MG63 (cell line): ENCODE results near the gene FAM13A. TPM values are rescaled to one million over a fixed set of nuclear protein-coding genes. Genes with fewer than 3 reads are reported as not detected.

Experiments
- DNase-seq: peaks from one replicate; pipeline ENCODE4 v3.0.0-alpha.2; 2020
- H3K27me3 ChIP-seq: fragments of 250-450 bp; sonication (Bioruptor Pico); 2 replicates; pipeline ENCODE4 v1.5.1; 2020; ENCODE audit warnings: mild to moderate bottlenecking, moderate library complexity
- H3K36me3 ChIP-seq: fragments of 250-450 bp; sonication (Bioruptor Pico); 2 replicates; pipeline ENCODE4 v1.5.1; 2020; ENCODE audit warnings: mild to moderate bottlenecking, moderate library complexity
- H3K4me3 ChIP-seq: fragments of 250-450 bp; sonication (Bioruptor Pico); 2 replicates; pipeline ENCODE4 v1.5.1; 2020; ENCODE audit warnings: mild to moderate bottlenecking, moderate library complexity
- H3K9me3 ChIP-seq: fragments of 250-450 bp; sonication (Bioruptor Pico); 2 replicates; pipeline ENCODE4 v1.5.1; 2020; ENCODE audit warnings: mild to moderate bottlenecking, moderate library complexity
- total RNA-seq: library from RNA; depleted of rRNA; stranded (reverse); fragments of >200 nt; shearing (Covaris generic); gene quantifications from 2 replicates; pipeline ENCODE4 v1.2.3, GENCODE V29; 2014; ENCODE audit warnings: low replicate concordance

Gene FAM13A
- total RNA-seq, 1 experiment from 2014 or later: 6.4 TPM

DNA sequence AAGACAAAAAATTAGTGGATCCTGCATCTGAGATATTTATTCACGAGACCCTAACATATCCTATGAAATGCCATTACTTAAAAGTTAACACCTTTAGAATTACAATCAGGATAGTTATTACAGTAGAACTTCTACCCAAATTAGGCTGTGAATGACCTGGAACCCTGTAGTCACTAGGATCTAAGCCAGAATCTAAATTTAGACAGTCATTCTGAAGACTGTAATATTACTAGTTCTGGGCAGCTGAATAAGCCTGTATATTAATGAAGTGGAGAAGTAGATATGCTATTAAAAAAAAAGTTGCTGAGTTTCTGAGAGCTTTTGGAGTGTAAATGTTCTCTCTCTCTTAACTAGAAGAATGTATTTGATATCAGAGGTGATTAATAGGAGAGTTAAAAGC, 67.0 kb downstream of the FAM13A start:
- Histone ChIP-seq H3K9me3 (no peaks in the 10 kb centered on the region), H3K27me3 (no peaks in the 10 kb centered on the region), H3K4me3 (no peak overlapping the region), H3K36me3 (no peaks in the 10 kb centered on the region)
- no peak for DNase-seq

DNA sequence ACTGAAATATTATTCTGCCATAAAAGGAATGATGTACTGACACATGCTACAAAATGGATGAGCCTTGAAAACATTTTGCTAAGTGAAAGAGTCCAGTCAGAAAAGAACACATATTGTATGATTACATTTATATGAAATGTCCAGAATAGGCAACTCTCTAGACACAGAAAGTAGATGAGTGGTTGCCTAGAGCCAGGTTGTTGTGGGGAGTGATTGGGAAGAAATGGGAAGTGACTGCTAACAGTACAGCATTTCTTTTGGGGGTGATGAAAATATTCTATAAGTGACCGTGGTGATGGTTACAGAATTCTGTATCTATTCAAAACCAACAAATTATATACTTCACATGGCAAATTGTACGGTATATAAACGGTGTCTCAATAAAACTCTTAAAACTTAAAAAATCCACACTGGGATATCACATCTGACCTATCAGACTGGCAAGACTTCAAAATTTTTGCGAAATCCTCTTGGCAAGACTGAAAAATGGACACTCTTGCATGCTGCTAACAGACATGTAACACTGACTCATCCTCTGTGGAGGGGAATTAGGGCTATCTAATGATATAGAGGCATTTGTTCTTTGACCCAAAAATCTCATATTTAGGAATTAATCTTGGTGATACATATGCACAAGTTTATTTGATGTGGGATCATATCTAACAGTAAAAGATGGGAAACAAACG, 71.8 kb downstream of the FAM13A start:
- DNase-seq: peak; percentile 14
- Histone ChIP-seq H3K4me3 (no peak overlapping the region), H3K9me3 (no peaks in the 10 kb centered on the region), H3K27me3 (no peaks in the 10 kb centered on the region), H3K36me3 (no peaks in the 10 kb centered on the region)

DNA sequence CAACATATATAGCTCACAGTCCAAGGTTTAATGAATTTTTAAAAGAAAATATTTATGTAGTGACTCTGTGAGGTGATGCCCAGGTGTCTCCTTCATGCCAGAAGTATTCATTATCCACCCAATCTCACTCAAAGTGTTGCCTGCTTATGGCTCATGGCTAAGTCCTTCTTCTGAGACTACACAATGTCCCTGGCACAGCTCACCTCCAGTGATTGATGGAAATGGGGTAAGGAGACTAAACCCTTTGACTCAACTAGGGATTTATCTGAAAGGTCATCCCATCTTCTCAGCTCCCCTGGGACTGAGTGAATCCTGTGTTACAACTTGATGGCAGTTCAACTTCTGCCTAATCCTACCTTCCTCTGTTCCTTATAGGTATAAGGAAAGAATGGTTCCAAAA, 74.2 kb downstream of the FAM13A start:
- H3K27me3 ChIP-seq: no peaks in the 10 kb centered on the region
- H3K4me3 ChIP-seq: no peak overlapping the region
- H3K9me3 ChIP-seq: no peaks in the 10 kb centered on the region
- no peak for DNase-seq
- no peaks in the 10 kb centered on the region for H3K36me3 ChIP-seq

DNA sequence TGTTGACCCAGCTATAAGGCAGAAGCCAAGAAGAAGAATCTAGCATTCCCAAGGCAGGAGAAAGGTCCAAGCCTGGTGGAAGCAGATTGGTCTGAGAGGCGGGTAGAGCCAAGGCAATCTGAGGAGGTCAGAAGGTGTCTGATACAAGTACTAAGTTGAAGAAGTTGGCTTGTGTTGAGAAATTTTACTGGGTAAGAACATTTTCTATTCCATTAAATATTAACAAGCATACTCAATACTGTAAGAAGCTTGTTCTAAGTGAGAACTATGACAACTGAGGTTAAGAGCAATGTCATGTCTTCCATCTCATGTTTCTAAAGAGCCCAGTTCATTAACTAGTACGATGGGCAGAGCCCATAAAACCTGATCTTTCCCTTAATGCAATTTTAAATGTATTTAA, 75.0 kb downstream of the FAM13A start:
- H3K4me3 ChIP-seq: no peak overlapping the region
- no peaks in the 10 kb centered on the region for H3K9me3 ChIP-seq
- H3K36me3 ChIP-seq: no peaks in the 10 kb centered on the region
- no peak for DNase-seq
- H3K27me3 ChIP-seq: no peaks in the 10 kb centered on the region

DNA sequence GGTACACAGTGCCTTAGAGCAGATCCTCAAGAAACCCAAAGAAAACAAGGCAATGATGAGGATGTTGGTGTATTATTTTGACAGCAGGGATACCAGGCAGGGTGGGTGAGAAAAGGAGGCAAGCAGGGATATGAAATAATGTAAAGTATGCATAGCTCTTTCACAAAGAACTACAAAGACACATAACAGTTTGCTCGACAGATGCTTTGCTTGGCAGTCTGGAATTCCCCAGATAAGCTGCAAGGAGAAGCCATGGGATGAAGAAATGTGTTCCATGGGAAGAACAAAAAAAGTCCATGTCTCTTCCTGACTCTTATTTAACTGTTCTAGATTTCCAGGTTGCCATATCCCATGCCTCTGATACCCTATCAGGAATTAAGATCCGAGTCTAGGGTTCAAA, 75.4 kb downstream of the FAM13A start:
- DNase-seq: no peak
- Histone ChIP-seq H3K27me3 (no peaks in the 10 kb centered on the region), H3K9me3 (no peaks in the 10 kb centered on the region), H3K36me3 (no peaks in the 10 kb centered on the region), H3K4me3 (no peak overlapping the region)

GRCh38 chr4:88979276-88979675, 77.7 kb downstream of the FAM13A start:
- H3K36me3 ChIP-seq: no peaks in the 10 kb centered on the region
- H3K9me3 ChIP-seq: no peaks in the 10 kb centered on the region
- no peak for DNase-seq
- H3K4me3 ChIP-seq: no peak overlapping the region
- H3K27me3 ChIP-seq: no peaks in the 10 kb centered on the region

DNA sequence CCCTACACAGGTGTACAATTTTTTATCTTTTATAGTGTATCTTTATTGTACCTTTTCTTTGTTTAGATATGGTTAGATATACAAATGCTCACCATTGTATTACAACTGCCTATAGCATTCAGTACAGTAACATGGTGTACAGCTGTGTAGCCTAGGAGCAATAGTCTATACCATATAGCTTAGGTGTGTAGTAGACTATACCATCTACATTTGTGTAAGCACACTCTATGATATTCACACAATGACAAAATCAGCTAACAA, 80.3 kb downstream of the FAM13A start:
- no peaks in the 10 kb centered on the region for H3K36me3 ChIP-seq
- no peaks in the 10 kb centered on the region for H3K9me3 ChIP-seq
- H3K4me3 ChIP-seq: no peak overlapping the region
- no peaks in the 10 kb centered on the region for H3K27me3 ChIP-seq
- no peak for DNase-seq

DNA sequence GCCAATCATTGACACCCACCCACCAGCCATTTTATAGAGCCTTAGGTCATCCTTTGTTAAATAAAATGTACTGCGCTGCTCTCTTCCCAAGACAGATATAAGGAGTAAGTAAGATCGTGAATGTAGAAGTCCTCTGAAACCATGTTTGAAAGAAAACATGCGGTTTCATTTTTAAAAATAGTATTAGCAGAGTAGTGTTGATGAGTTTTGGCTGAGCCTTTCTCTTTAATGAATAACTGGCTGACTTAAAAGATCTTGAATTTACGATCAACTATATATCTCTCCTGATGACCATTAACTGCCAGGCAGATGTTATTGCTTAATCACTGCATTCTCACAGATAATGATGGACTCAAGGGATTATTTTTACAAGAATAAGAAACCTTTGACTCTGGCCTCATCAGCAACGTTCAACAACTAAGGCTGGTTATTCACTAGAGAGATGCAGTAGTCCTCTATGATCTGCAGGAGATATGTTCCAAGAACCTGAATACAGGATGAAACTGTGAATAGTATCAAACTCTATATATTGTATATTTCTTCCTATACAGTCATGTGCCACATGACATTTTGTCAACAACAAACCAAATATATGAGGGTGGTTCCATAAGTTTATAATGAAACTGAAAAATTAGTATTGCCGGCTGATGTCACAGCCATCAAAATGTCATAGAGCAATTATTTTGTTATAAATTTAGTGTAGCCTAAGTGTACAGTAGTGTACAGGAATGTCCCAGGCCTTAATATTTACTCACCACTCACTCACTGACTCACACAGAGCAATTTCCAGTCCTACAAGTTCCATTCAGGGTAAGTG, 80.8 kb downstream of the FAM13A start:
- no peak for DNase-seq
- H3K9me3 ChIP-seq: no peaks in the 10 kb centered on the region
- H3K27me3 ChIP-seq: no peaks in the 10 kb centered on the region
- H3K4me3 ChIP-seq: no peak overlapping the region
- H3K36me3 ChIP-seq: no peaks in the 10 kb centered on the region

GRCh38 chr4:88971536-88971935, 85.4 kb downstream of the FAM13A start:
- H3K27me3 ChIP-seq: no peaks in the 10 kb centered on the region
- DNase-seq: no peak
- no peaks in the 10 kb centered on the region for H3K9me3 ChIP-seq
- no peaks in the 10 kb centered on the region for H3K36me3 ChIP-seq
- no peak overlapping the region for H3K4me3 ChIP-seq

- Histone ChIP-seq H3K9me3 (no peaks in the 10 kb centered on the region), H3K36me3 (no peaks in the 10 kb centered on the region), H3K4me3 (no peak overlapping the region), H3K27me3 (no peaks in the 10 kb centered on the region)
- DNase-seq: no peak
These were observed 87.2 kb downstream of the FAM13A start for GRCh38 chr4:88969746-88970145.

DNA sequence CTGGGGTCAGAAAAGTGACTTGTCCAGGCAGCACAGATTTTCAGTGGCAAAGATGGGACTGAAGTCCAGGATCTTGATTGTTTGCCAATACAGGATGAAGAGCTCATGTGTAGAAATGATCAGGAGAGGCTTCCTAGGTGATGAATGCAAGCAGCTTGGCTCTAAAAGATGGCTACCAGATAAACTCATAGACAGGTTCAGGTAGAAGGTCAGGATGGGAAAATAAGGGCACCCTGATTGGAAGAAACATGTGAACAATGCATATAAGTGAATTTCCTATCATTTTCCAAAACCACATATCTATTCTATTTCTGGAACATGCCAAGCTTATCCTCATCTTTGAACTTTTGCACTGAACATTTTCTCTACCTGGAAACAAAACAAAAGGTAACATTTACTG, 87.7 kb downstream of the FAM13A start:
- no peaks in the 10 kb centered on the region for H3K9me3 ChIP-seq
- no peak for DNase-seq
- no peaks in the 10 kb centered on the region for H3K27me3 ChIP-seq
- H3K4me3 ChIP-seq: no peak overlapping the region
- no peaks in the 10 kb centered on the region for H3K36me3 ChIP-seq

DNA sequence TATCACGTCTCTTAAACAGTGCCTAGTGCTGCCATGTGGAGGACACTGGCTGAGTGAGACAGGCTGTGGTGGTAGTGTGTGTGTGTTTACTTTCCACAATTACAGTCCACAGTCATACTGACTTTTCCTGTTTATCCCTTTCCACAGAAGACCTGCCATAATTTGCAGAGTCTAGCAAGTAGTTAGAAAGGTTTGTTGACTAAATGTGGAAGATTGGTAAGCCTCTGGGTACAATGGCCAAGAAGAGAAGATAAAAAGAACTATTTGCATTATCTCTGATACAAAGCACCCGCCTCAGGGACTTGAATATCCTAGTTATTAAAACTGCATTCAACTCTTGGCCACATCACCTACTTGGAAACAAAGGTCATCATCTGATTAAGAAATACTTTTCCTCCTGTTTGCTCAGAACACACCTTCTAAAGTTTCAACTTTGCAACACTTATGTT, 89.1 kb downstream of the FAM13A start:
- Histone ChIP-seq H3K4me3 (no peak overlapping the region), H3K36me3 (no peaks in the 10 kb centered on the region), H3K9me3 (no peaks in the 10 kb centered on the region), H3K27me3 (no peaks in the 10 kb centered on the region)
- DNase-seq: no peak

- Histone ChIP-seq H3K36me3 (no peaks in the 10 kb centered on the region), H3K4me3 (no peak overlapping the region), H3K27me3 (no peaks in the 10 kb centered on the region), H3K9me3 (no peaks in the 10 kb centered on the region)
- DNase-seq: no peak
These were observed 91.9 kb downstream of the FAM13A start for GRCh38 chr4:88965053-88965452.

DNA sequence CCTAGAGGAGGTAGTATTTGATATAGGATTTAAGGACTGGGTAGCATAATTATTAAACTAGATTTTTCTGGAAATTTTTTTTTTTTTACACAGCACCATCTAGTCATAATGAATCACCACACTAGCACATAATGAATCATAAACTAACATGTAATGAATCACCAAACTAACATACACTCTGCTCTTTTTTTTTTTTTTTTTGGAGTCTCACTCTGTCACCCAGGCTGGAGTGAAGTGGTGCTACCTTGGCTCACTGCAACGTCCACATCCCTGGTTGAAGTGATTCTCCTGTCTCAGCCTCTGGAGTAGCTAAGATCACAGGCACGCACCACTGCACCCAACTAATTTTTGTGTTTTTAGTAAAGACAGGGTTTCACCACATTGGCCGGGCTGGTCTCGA, 92.5 kb downstream of the FAM13A start:
- Histone ChIP-seq H3K36me3 (no peaks in the 10 kb centered on the region), H3K4me3 (no peak overlapping the region), H3K27me3 (no peaks in the 10 kb centered on the region), H3K9me3 (no peaks in the 10 kb centered on the region)
- peak; percentile 6 for DNase-seq

GRCh38 chr4:88963817-88964216, 93.2 kb downstream of the FAM13A start:
- DNase-seq: no peak
- H3K9me3 ChIP-seq: no peaks in the 10 kb centered on the region
- H3K4me3 ChIP-seq: no peak overlapping the region
- no peaks in the 10 kb centered on the region for H3K27me3 ChIP-seq
- no peaks in the 10 kb centered on the region for H3K36me3 ChIP-seq

- Histone ChIP-seq H3K9me3 (no peaks in the 10 kb centered on the region), H3K27me3 (no peaks in the 10 kb centered on the region), H3K36me3 (no peaks in the 10 kb centered on the region), H3K4me3 (no peak overlapping the region)
- no peak for DNase-seq
These were observed 94.6 kb downstream of the FAM13A start for GRCh38 chr4:88962396-88962795.

DNA sequence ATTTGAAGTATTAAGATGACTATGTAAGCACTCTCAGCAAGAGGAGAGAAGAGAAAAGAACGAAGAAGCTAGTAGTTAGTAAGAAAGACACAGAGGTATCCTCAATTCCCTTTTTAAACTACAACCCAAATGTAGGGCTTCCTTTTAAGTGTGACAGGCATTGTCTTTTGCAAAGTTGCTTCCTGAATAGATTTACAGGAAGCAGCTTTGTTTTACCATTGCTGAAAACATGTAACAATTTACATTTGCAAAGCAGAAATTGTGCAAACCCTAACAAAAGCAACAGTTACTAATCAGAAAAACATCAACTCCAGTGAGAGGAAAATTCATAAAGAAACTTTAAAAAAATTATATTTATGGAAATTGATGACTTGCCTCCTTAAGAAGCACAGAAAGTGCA, 96.4 kb downstream of the FAM13A start:
- Histone ChIP-seq H3K4me3 (no peak overlapping the region), H3K36me3 (no peaks in the 10 kb centered on the region), H3K9me3 (no peaks in the 10 kb centered on the region), H3K27me3 (no peaks in the 10 kb centered on the region)
- no peak for DNase-seq

DNA sequence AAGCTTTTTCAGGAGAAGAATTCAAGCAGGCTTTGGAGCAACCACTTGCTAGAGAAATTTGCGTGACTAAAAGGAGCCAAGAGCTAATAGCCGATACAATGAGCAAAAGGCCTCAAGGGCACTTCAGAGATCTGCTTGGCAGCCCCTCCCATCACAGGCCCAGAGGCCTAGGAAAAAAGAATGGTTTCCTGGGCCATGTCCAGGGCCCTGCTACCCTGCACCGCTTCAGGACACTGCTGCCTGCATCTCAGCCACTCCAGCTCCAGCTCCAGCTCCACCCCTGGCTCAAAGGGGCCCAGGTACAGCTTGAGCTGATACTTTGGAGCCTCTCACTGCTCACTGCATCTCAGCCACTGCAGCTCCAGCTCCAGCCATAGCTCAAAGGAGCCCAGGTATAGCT, 98.9 kb downstream of the FAM13A start:
- DNase-seq: no peak
- Histone ChIP-seq H3K27me3 (no peaks in the 10 kb centered on the region), H3K4me3 (no peak overlapping the region), H3K36me3 (no peaks in the 10 kb centered on the region), H3K9me3 (no peaks in the 10 kb centered on the region)
